SK-N-SH treated with all-trans-retinoic acid at 6 μM for 48 hours (cell line): ENCODE results near the gene C1QTNF5.

Experiments used
- ARNTL ChIP-seq: fragments of 450-650 bp; formaldehyde crosslinking; IDR thresholded peaks from 2 replicates; pipeline ENCODE4 v1.5.0; 2020; ENCODE audit warnings: low read depth, mild to moderate bottlenecking, moderate library complexity, borderline replicate concordance
- CREB5 ChIP-seq: fragments of 250-450 bp; sonication (Bioruptor Pico); IDR thresholded peaks from 2 replicates; pipeline ENCODE4 v1.5.1; 2020; ENCODE audit warnings: low read depth, mild to moderate bottlenecking, moderate library complexity
- CSDC2 ChIP-seq: fragments of 250-450 bp; sonication (Bioruptor Pico); IDR thresholded peaks from 2 replicates; pipeline ENCODE4 v1.5.0; 2020; ENCODE audit warnings: mild to moderate bottlenecking, moderate library complexity
- CSRNP3 ChIP-seq: fragments of 250-450 bp; sonication (Bioruptor Pico); IDR thresholded peaks from 2 replicates; pipeline ENCODE4 v1.5.1; 2021; ENCODE audit warnings: mild to moderate bottlenecking, moderate library complexity
- ESRRG ChIP-seq: fragments of 250-450 bp; sonication (Bioruptor Pico); IDR thresholded peaks from 2 replicates; pipeline ENCODE4 v1.6.1; 2021; ENCODE audit warnings: mild to moderate bottlenecking
- PATZ1 ChIP-seq: fragments of 250-450 bp; sonication (Bioruptor Pico); IDR thresholded peaks from 2 replicates; pipeline ENCODE4 v1.8.0; 2020; ENCODE audit warnings: mild to moderate bottlenecking, moderate library complexity, borderline replicate concordance
- POU6F1 ChIP-seq: fragments of 250-450 bp; sonication (Bioruptor Pico); IDR thresholded peaks from 2 replicates; pipeline ENCODE4 v1.8.0; 2021; ENCODE audit warnings: low read depth, mild to moderate bottlenecking, moderate library complexity, borderline replicate concordance
- PPARA ChIP-seq: fragments of 250-450 bp; sonication (Bioruptor Pico); IDR thresholded peaks from 2 replicates; pipeline ENCODE4 v1.5.0; 2020; ENCODE audit warnings: mild to moderate bottlenecking, borderline replicate concordance
- RARB ChIP-seq: fragments of 250-450 bp; sonication (Bioruptor Pico); IDR thresholded peaks from 2 replicates; pipeline ENCODE4 v1.8.0; 2021; ENCODE audit warnings: mild to moderate bottlenecking, moderate library complexity
- ZC3H10 ChIP-seq: fragments of 250-450 bp; sonication (Bioruptor Pico); IDR thresholded peaks from 2 replicates; pipeline ENCODE4 v1.5.1; 2021; ENCODE audit warnings: mild to moderate bottlenecking, moderate library complexity
- ZFP30 ChIP-seq: fragments of 450-650 bp; formaldehyde crosslinking; IDR thresholded peaks from 2 replicates; pipeline ENCODE4 v1.5.0; 2022; ENCODE audit warnings: mild to moderate bottlenecking, moderate library complexity
- ZNF565 ChIP-seq: fragments of 450-650 bp; formaldehyde crosslinking; conservative IDR thresholded peaks from 2 replicates; pipeline ENCODE4 v1.5.0; 2020; ENCODE audit warnings: low read depth, mild to moderate bottlenecking, moderate library complexity
- ZNF70 ChIP-seq: fragments of 450-650 bp; formaldehyde crosslinking; IDR thresholded peaks from 2 replicates; pipeline ENCODE4 v1.5.0; 2020; ENCODE audit warnings: mild to moderate bottlenecking, moderate library complexity

GRCh38 chr11:119356349-119357031, 15.8 kb upstream of the C1QTNF5 start:
- TF ChIP-seq ARNTL (CRISPR knock-in tag) (no peak), POU6F1 (CRISPR knock-in tag) (no peak), CSRNP3 (CRISPR knock-in tag) (no peak), PATZ1 (no peak), ESRRG (CRISPR knock-in tag) (no peak), ZNF70 (CRISPR knock-in tag) (no peak), PPARA (CRISPR knock-in tag) (no peak), ZNF565 (CRISPR knock-in tag) (no peak), CSDC2 (no peak), ZC3H10 (CRISPR knock-in tag) (no peak), CREB5 (CRISPR knock-in tag) (no peak), RARB (CRISPR knock-in tag) (no peak), ZFP30 (CRISPR knock-in tag) (no peak)
